Measurements from ENCODE around the gene OBP2A. TPM values are rescaled to one million over a fixed set of nuclear protein-coding genes. Genes with fewer than 3 reads are reported as not detected.

The OBP2A gene
- total and polyA plus RNA-seq, 2 of the 8 experiments (the other 6 are each of a cell fraction or from before 2014, with no cell fraction given): not detected

DNA sequence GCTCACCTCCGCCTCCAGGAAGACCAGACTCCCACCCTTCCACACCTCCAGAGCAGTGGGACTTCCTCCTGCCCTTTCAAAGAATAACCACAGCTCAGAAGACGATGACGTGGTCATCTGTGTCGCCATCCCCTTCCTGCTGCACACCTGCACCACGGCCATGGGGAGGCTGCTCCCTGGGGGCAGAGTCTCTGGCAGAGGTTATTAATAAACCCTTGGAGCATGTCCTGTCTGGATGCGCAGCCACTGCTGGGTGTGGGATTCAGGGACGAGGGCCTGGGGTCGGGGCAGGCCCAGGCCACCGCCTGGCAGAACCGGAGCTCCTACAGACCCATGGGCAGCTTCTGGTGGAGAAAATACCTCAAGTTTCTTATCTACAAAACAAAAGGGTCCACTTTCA lies 20.6 kb downstream of the OBP2A start (continued):
- TF ChIP-seq HDAC2 (IDR thresholded peaks at IDR 0.05; ENCODE audit: borderline replicate concordance in 1 of 2, low read depth in 2 of 2, low read length in 2 of 2) (no peak), ZNF274 (IDR thresholded peaks at IDR 0.05; ENCODE audit: borderline replicate concordance, extremely low read depth, low read length) (no peak), CHD2 (IDR thresholded peaks at IDR 0.05; ENCODE audit: low read length) (no peak), KDM5A (IDR thresholded peaks at IDR 0.05; ENCODE audit: low read length) (no peak), EZH2 (IDR thresholded peaks at IDR 0.05; ENCODE audit: low read depth, low read length, severe bottlenecking) (no peak), KDM4A (IDR thresholded peaks at IDR 0.05; ENCODE audit: low read depth, low read length, severe bottlenecking) (no peak), BACH1 (IDR thresholded peaks at IDR 0.05; ENCODE audit: low read length) (no peak), POLR2AphosphoS5 (IDR thresholded peaks at IDR 0.05; ENCODE audit: low read depth, low read length) (no peak)
- TF ChIP-seq, protein P1, sequence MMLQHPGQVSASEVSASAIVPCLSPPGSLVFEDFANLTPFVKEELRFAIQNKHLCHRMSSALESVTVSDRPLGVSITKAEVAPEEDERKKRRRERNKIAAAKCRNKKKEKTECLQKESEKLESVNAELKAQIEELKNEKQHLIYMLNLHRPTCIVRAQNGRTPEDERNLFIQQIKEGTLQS (IDR thresholded peaks at IDR 0.05; ENCODE audit: insufficient read depth, low read depth, low read length): no peak

All from H1 (cell line).